Kidney (tissue), 14 donors: ENCODE measurements around the gene CYGB. TPM values are rescaled to one million over a fixed set of nuclear protein-coding genes. Genes with fewer than 3 reads are reported as not detected.

Experiments used
- DNase-seq, 5 donors: peaks; one replicate each; pipeline ENCODE4 v3.0.0-alpha.2; 2013 to 2020
- FAIRE-seq: peaks from 2 replicates; lab custom pipeline; 2012; peaks lifted over from hg19 to GRCh38; lab: Jason Lieb, UNC
- H3K27ac ChIP-seq, 2 donors: one replicate each; pipeline ENCODE4 v1.7.0; 2013; ENCODE audit warnings: low read depth in 2 of 2, low read length in 2 of 2, inconsistent platforms in 1 of 2
- H3K27me3 ChIP-seq: one replicate; pipeline ENCODE4 v1.7.1; 2013; ENCODE audit warnings: low read length, inconsistent platforms; ENCODE audit not compliant: control insufficient read depth, insufficient read depth
- H3K36me3 ChIP-seq, 3 donors: one replicate each; pipeline versions ENCODE4 v1.7.0 to v1.7.1; 2013; ENCODE audit warnings: low read length in 3 of 3, control low read depth in 1 of 3, inconsistent platforms in 1 of 3; ENCODE audit not compliant: insufficient read depth in 3 of 3, control insufficient read depth in 2 of 3
- H3K4me1 ChIP-seq, 3 donors: one replicate each; pipeline versions ENCODE4 v1.7.0 to v1.7.1; 2013; ENCODE audit warnings: low read length in 3 of 3, inconsistent platforms in 1 of 3, low read depth in 1 of 3; ENCODE audit not compliant: control insufficient read depth in 2 of 3, insufficient read depth in 2 of 3
- H3K4me3 ChIP-seq, 3 donors: one replicate each; pipeline versions ENCODE4 v1.7.0 to v1.8.1; 2013; ENCODE audit warnings: low read length in 3 of 3, control low read depth in 1 of 3, inconsistent platforms in 1 of 3
- H3K9ac ChIP-seq, 3 donors: one replicate each; pipeline versions ENCODE4 v1.7.0 to v1.7.1; 2013; ENCODE audit warnings: low read length in 3 of 3, control low read depth in 1 of 3, inconsistent platforms in 1 of 3
- H3K9me3 ChIP-seq, 3 donors: one replicate each; pipeline versions ENCODE4 v1.7.0 to v1.7.1; 2013; ENCODE audit warnings: low read length in 3 of 3, control low read depth in 1 of 3, inconsistent platforms in 1 of 3; ENCODE audit not compliant: control insufficient read depth in 2 of 3, insufficient read depth in 1 of 3
- CTCF ChIP-seq: IDR thresholded peaks from 3 replicates; pipeline ENCODE4 v1.5.1; 2012; ENCODE audit warnings: mild to moderate bottlenecking, moderate library complexity, borderline replicate concordance; ENCODE audit not compliant: insufficient read depth; ENCODE audit errors: extremely low read depth
- intact Hi-C: fragments of 100-400 bp; cut with DNase I; formaldehyde crosslinking; loops from one replicate; pipeline ENCODE4 v1.11.1; 2022
- polyA plus RNA-seq: library from polyadenylated mRNA; stranded (reverse); fragments of 350-450 nt; fragmentation: Illumina TruSeq; extraction: RNeasy Lipid Tissue Mini Kit (QIAGEN cat#74804); gene quantifications from one replicate; pipeline ENCODE4 v1.2.3, GENCODE V29; 2014; ENCODE audit warnings: low read depth, low replicate concordance; ENCODE audit not compliant: insufficient read depth
- total RNA-seq: library from RNA; stranded (reverse); fragmentation: NEBNext Ultra II Directional; extraction: Animal tissue kit (Norgen Biotek cat#: 25700); gene quantifications from one replicate; pipeline ENCODE4 v1.2.1, GENCODE V29; 2021
- donor health status: control.
- donor health status: control.
- donor health status: control.
- donor health status: control.
- donor health status: control.
- donor health status: DM: yes; HTN: yes; CAD: no.
- donor health status: Normal renal cell carcinoma (clear cell type).

The CYGB gene
- total and polyA plus RNA-seq, 2 donors from 2014 or later = 6.7 to 12.6 TPM

- no peaks in the 10 kb centered on the region for H3K27me3 ChIP-seq
- DNase-seq (no peak), FAIRE-seq (no peak)
- peak overlapping the region; percentile 76 to 83 for H3K27ac ChIP-seq
- peak overlapping the region in 2 of 3 donors; percentile 28 to 71 for H3K4me3 ChIP-seq
- H3K4me1 ChIP-seq = peaks cover 0 to 38% (median 20%) of the 10 kb centered on the region in 3 donors
- H3K9ac ChIP-seq = peak overlapping the region in 2 of 3 donors; percentile 67 to 73
- TF ChIP-seq CTCF = no peak
- intact Hi-C loops = no loop called here
- no peaks in the 10 kb centered on the region for H3K36me3 ChIP-seq
- H3K9me3 ChIP-seq = no peaks in the 10 kb centered on the region
These were observed 37.3 kb downstream of the CYGB start for GRCh38 chr17:76500074-76500746.

GRCh38 chr17:76499267-76499667 lies 38.2 kb downstream of the CYGB start:
- DNase-seq (no peak), FAIRE-seq (no peak)
- H3K9ac ChIP-seq = peak overlapping the region in 1 of 3 donors; percentile 4
- peaks cover 0 to 38% (median 20%) of the 10 kb centered on the region in 3 donors for H3K4me1 ChIP-seq
- no peaks in the 10 kb centered on the region for H3K36me3 ChIP-seq
- no peaks in the 10 kb centered on the region for H3K27me3 ChIP-seq
- H3K4me3 ChIP-seq = no peak overlapping the region
- intact Hi-C loops = no loop called here
- H3K27ac ChIP-seq = peak overlapping the region in 1 of 2 donors; percentile 83
- no peaks in the 10 kb centered on the region for H3K9me3 ChIP-seq
- no peak for TF ChIP-seq CTCF

- no peaks in the 10 kb centered on the region for H3K9me3 ChIP-seq
- no peak for DNase-seq
- no peak for FAIRE-seq
- H3K36me3 ChIP-seq = no peaks in the 10 kb centered on the region
- peaks cover 0 to 39% (median 20%) of the 10 kb centered on the region in 3 donors for H3K4me1 ChIP-seq
- no peak for TF ChIP-seq CTCF
- H3K4me3 ChIP-seq = no peak overlapping the region
- no peaks in the 10 kb centered on the region for H3K27me3 ChIP-seq
- H3K27ac ChIP-seq = peak overlapping the region; percentile 83 to 89
- H3K9ac ChIP-seq = peak overlapping the region in 1 of 3 donors; percentile 53
- intact Hi-C loops = no loop called here
These were observed 38.6 kb downstream of the CYGB start for GRCh38 chr17:76498876-76499251.
